ENCODE data around the gene C3orf49. TPM values are rescaled to one million over a fixed set of nuclear protein-coding genes. Genes with fewer than 3 reads are reported as not detected.

Gene C3orf49
- total and polyA plus RNA-seq, 9 of the 15 experiments (the other 6 are each of a cell fraction or from before 2014, with no cell fraction given): not detected

- intact Hi-C loops (cut with micrococcal nuclease): no loop called here
- H3K9ac ChIP-seq (ENCODE audit: insufficient read depth in 1 of 2, low read depth in 2 of 2, low read length in 2 of 2): no peak overlapping the region
- CTCF ChIA-PET (ENCODE audit: low intra/inter-chr PET ratio): no interaction called here
- peak; percentile 38; the same call in 1 of the 3 replicates for ATAC-seq
- in situ Hi-C loops (cut with MboI): no loop called here
- H3K4me1 ChIP-seq (replicated peaks in 1 of 2; ENCODE audit: control insufficient read depth in 2 of 2, insufficient read depth in 2 of 2, low read length in 2 of 2): no peaks in the 10 kb centered on the region
- no peak for DNase-seq (ENCODE audit: extremely low read depth in 1 of 4, low spot score in 3 of 4)
- no peak for TF ChIP-seq SP2 (IDR thresholded peaks at IDR 0.05; ENCODE audit: extremely low read depth, low read depth, low read length, poor library complexity, severe bottlenecking)
- TF ChIP-seq PKNOX1 (IDR thresholded peaks at IDR 0.05): peak; percentile 72; the same call in 1 of the 2 replicates
- POLR2A ChIA-PET: no interaction called here
- no peaks in the 10 kb centered on the region for H3K27me3 ChIP-seq (ENCODE audit: control insufficient read depth in 2 of 2, insufficient read depth in 2 of 2, low read length in 2 of 2)
- no CpG with 5 or more reads among the region's 4 CpGs for WGBS (ENCODE audit: insufficient coverage, low coverage, missing lambda C conversion rate)
- no peak overlapping the region for H3K4me3 ChIP-seq
- H3K27ac ChIP-seq (ENCODE audit: extremely low read depth, low read depth, low read length): no peak overlapping the region
- BruUV-seq (replicated peaks): no TSS peak
- H3K9me3 ChIP-seq (replicated peaks; ENCODE audit: control insufficient read depth, insufficient read depth, low read depth, low read length): no peaks in the 10 kb centered on the region
- H3K79me2 ChIP-seq (ENCODE audit: control insufficient read depth, insufficient read depth, low read length): no peaks in the 10 kb centered on the region
- no peaks in the 10 kb centered on the region for H3K36me3 ChIP-seq (ENCODE audit: control insufficient read depth, insufficient read depth, low read length)
- FAIRE-seq: no peak
- no peaks in the 10 kb centered on the region for H4K20me1 ChIP-seq (replicated peaks; ENCODE audit: control insufficient read depth, insufficient read depth, low read length)
- H2AFZ ChIP-seq (ENCODE audit: low read depth, low read length): no peak overlapping the region
- no peaks in the 10 kb centered on the region for H3K9me1 ChIP-seq (ENCODE audit: control insufficient read depth, insufficient read depth, low read length)
- H3K4me2 ChIP-seq (ENCODE audit: insufficient read depth, low read length): no peak overlapping the region
Measured at GRCh38 chr3:63779227-63779626, 39.9 kb upstream of the C3orf49 start.

GRCh38 chr3:63791974-63792373 lies 27.1 kb upstream of the C3orf49 start:
- FAIRE-seq (no peak), DNase-seq (ENCODE audit: extremely low read depth in 1 of 4, low spot score in 3 of 4) (no peak), ATAC-seq (no peak)
- Histone ChIP-seq H3K27ac (ENCODE audit: extremely low read depth, low read depth, low read length) (no peak overlapping the region), H4K20me1 (replicated peaks; ENCODE audit: control insufficient read depth, insufficient read depth, low read length) (no peaks in the 10 kb centered on the region), H3K9me1 (ENCODE audit: control insufficient read depth, insufficient read depth, low read length) (no peaks in the 10 kb centered on the region), H3K4me3 (no peak overlapping the region), H2AFZ (ENCODE audit: low read depth, low read length) (no peak overlapping the region), H3K9ac (ENCODE audit: insufficient read depth in 1 of 2, low read depth in 2 of 2, low read length in 2 of 2) (no peak overlapping the region), H3K27me3 (ENCODE audit: control insufficient read depth in 2 of 2, insufficient read depth in 2 of 2, low read length in 2 of 2) (no peaks in the 10 kb centered on the region), H3K36me3 (ENCODE audit: control insufficient read depth, insufficient read depth, low read length) (no peaks in the 10 kb centered on the region), H3K4me2 (ENCODE audit: insufficient read depth, low read length) (no peak overlapping the region), H3K9me3 (replicated peaks; ENCODE audit: control insufficient read depth, insufficient read depth, low read depth, low read length) (no peaks in the 10 kb centered on the region), H3K4me1 (replicated peaks in 1 of 2; ENCODE audit: control insufficient read depth in 2 of 2, insufficient read depth in 2 of 2, low read length in 2 of 2) (no peaks in the 10 kb centered on the region), H3K79me2 (ENCODE audit: control insufficient read depth, insufficient read depth, low read length) (no peaks in the 10 kb centered on the region)
- intact Hi-C loops (cut with micrococcal nuclease): no loop called here
- CTCF ChIA-PET (ENCODE audit: low intra/inter-chr PET ratio): no interaction called here
- POLR2A ChIA-PET: no interaction called here
- 0% methylated on average over 1 of the region's 1 CpG for WGBS (ENCODE audit: insufficient coverage, low coverage, missing lambda C conversion rate)
- in situ Hi-C loops (cut with MboI): no loop called here
- BruUV-seq (replicated peaks): no TSS peak
- TF ChIP-seq ZSCAN32 (CRISPR knock-in tag; IDR thresholded peaks at IDR 0.05): no peak
- TF ChIP-seq CTCF (IDR thresholded peaks at IDR 0.05 in 2 of 3, conservative IDR thresholded peaks at IDR 0.05 in 1 of 3; ENCODE audit: insufficient read depth in 2 of 3, low read depth in 1 of 3, low read length in 3 of 3): peak in 1 of 3 experiments; percentile 26; a peak in 1 of 6 replicates
- TF ChIP-seq TBP (optimal IDR thresholded peaks at IDR 0.05; ENCODE audit: low read depth, low read length): no peak
- TF ChIP-seq ATF3 (IDR thresholded peaks at IDR 0.05): no peak
- TF ChIP-seq ATF3 (CRISPR knock-in tag; conservative IDR thresholded peaks at IDR 0.05): no peak
- no peak for TF ChIP-seq TRIM25 (IDR thresholded peaks at IDR 0.05; ENCODE audit: borderline replicate concordance)
- TF ChIP-seq CEBPB (tag; IDR thresholded peaks at IDR 0.05): peak; percentile 48
- no peak for TF ChIP-seq ZKSCAN1 (IDR thresholded peaks at IDR 0.05; ENCODE audit: low read depth, low read length)

All from K562 (cell line).